GM23338 (cell line): Measurements from ENCODE around the gene TVP23A.

Experiments used
- ETS1 ChIP-seq: IDR thresholded peaks from 2 replicates; pipeline ENCODE4 v1.6.1; 2016; ENCODE audit warnings: antibody characterized with exemption
- EZH2 ChIP-seq: fragments of 200-600 bp; sonication (generic); IDR thresholded peaks from one replicate; pipeline ENCODE4 v1.8.0; 2017; ENCODE audit warnings: antibody characterized with exemption, mild to moderate bottlenecking, low read depth; ENCODE audit not compliant: unreplicated experiment

- TF ChIP-seq ETS1 (no peak), EZH2 (no peak)
These were observed 27.8 kb upstream of the TVP23A start for GRCh38 chr16:10846213-10846998.
